Measurements from ENCODE around the gene DMRT1. TPM values are rescaled to one million over a fixed set of nuclear protein-coding genes. Genes with fewer than 3 reads are reported as not detected.
A peak's percentile ranks its signal among the peaks of the same experiment; 100 is the strongest.

DMRT1 gene
- total RNA-seq, 1 donor from 2014 or later = not detected

DNA sequence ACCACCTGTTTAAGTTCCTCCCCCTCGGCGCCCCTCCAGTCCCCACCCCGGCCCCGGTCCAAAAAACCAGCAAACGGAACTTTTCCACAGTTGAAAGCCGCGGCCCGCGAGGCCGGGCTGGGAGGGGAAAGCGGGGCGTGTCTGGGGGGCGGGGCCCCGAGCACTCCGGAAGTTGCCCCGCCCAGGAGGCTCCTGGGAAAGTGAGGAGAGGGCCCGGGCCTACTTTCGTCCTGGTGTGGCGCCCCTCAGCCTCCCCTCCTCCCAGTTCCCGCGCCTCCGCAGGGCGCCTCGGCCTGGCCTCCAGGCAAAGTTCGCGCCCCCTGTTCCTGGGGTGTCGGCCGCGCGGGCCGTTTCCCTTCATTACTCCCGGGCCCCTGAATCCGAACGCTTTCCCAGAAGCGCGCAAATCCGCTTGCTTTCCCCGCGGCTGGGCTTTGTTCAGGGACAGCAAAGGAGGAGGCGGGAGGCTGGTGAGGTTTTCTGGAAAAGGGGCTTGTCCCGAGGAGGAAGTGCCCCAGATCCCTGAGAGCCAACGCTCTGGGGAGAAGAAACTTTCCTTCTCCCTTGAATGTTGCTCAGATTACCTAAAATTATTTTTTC is 130.5 kb downstream of the DMRT1 start:
- H2AFZ ChIP-seq (ENCODE audit: low read depth, low read length) = no peak overlapping the region
- H3K9me3 Mint-ChIP-seq (ENCODE audit: unreplicated experiment) = peaks cover 15% of the 10 kb centered on the region

DNA sequence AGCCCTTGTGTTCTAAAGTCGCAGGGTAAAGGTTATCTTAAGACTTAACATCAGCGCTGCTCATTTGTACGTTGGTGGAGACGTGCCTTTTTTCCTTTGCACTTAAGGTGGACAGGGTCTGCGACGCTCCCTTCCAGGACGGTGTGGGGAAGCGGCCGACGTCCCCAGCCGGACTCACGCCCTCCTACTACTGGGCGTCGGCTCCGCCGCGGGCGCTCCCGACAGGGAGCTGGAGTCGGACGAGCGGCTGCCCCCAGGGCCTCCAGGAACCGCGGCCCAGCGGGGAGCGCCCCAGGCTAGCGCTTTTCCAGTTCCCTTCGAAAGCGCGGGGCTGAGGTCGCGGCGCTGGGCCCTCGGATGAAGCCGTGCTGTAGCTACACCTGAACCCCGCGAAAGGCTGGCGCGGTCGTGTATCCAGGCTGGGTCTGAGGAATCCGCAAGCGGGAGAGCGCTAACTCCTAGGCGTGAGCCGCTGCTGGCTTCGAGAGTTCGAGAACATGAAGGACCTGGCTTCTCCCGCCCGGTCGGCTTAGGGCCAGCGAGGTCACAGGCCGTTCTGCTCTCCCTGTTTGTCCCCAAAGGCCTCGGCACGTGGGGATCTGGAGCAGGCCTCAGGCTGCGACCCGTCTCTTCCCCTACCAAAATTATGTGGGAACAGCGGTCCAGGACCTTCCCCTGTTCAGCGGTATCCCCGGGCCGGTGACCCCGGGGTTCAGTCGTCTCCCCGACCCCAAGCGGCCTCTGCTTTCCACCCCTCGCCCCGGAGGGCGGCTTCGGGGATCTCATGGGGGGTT is 131.2 kb downstream of the DMRT1 start:
- peaks cover 3% of the 10 kb centered on the region for H3K9me3 ChIP-seq (ENCODE audit: insufficient read depth, low read depth, low read length)
- TF ChIP-seq CTCF (IDR thresholded peaks at IDR 0.05; ENCODE audit: insufficient read depth, low read depth, low read length) (no peak), EZH2 (IDR thresholded peaks at IDR 0.05; ENCODE audit: insufficient read depth, low read length) (no peak)
- H3K79me2 ChIP-seq (ENCODE audit: insufficient read depth, low read length) = no peaks in the 10 kb centered on the region
- FAIRE-seq = no peak
- no peaks in the 10 kb centered on the region for H4K20me1 ChIP-seq (ENCODE audit: insufficient read depth, low read length)
- H3K36me3 Mint-ChIP-seq (ENCODE audit: low read depth, unreplicated experiment) = no peaks in the 10 kb centered on the region
- H3K36me3 ChIP-seq (ENCODE audit: insufficient read depth, low read length) = no peaks in the 10 kb centered on the region
- H3K27me3 ChIP-seq (ENCODE audit: insufficient read depth, low read length) = peaks cover 86% of the 10 kb centered on the region
- peaks cover 73% of the 10 kb centered on the region for H3K27me3 Mint-ChIP-seq (ENCODE audit: low read depth, unreplicated experiment)
- no peak overlapping the region for H3K27ac Mint-ChIP-seq (ENCODE audit: unreplicated experiment)
- no peak overlapping the region for H3K9ac ChIP-seq (ENCODE audit: low read length)
- no peak overlapping the region for H3K27ac ChIP-seq (ENCODE audit: low read depth, low read length)
- no peaks in the 10 kb centered on the region for H3K4me1 ChIP-seq (ENCODE audit: insufficient read depth, low read length)
- no peak overlapping the region for H3K4me3 ChIP-seq (ENCODE audit: insufficient read depth, low read depth, low read length)
- H3K4me3 Mint-ChIP-seq (ENCODE audit: unreplicated experiment) = no peak overlapping the region
- DNase-seq (ENCODE audit: low read depth) = no peak
- no peak overlapping the region for H2AFZ ChIP-seq (ENCODE audit: low read depth, low read length)
- no peaks in the 10 kb centered on the region for H3K4me1 Mint-ChIP-seq (ENCODE audit: low read depth, unreplicated experiment)
- H3K9me3 Mint-ChIP-seq (ENCODE audit: unreplicated experiment) = peaks cover 15% of the 10 kb centered on the region
- peak overlapping the region; percentile 44 for H3K4me2 ChIP-seq (ENCODE audit: low read length)

More for the DNA sequence above, 130.5 kb downstream of the DMRT1 start:
- DNase-seq (ENCODE audit: low read depth) (no peak), FAIRE-seq (no peak)
- Histone ChIP-seq H3K79me2 (ENCODE audit: insufficient read depth, low read length) (no peaks in the 10 kb centered on the region), H3K4me3 (ENCODE audit: insufficient read depth, low read depth, low read length) (no peak overlapping the region), H3K4me1 (ENCODE audit: insufficient read depth, low read length) (no peaks in the 10 kb centered on the region), H3K9me3 (ENCODE audit: insufficient read depth, low read depth, low read length) (peaks cover 3% of the 10 kb centered on the region), H3K27me3 (ENCODE audit: insufficient read depth, low read length) (peaks cover 87% of the 10 kb centered on the region), H3K36me3 (ENCODE audit: insufficient read depth, low read length) (no peaks in the 10 kb centered on the region), H3K9ac (ENCODE audit: low read length) (no peak overlapping the region), H4K20me1 (ENCODE audit: insufficient read depth, low read length) (no peaks in the 10 kb centered on the region), H3K4me2 (ENCODE audit: low read length) (peak overlapping the region; percentile 44), H3K27ac (ENCODE audit: low read depth, low read length) (no peak overlapping the region)
- H3K36me3 Mint-ChIP-seq (ENCODE audit: low read depth, unreplicated experiment) = no peaks in the 10 kb centered on the region
- TF ChIP-seq EZH2 (IDR thresholded peaks at IDR 0.05; ENCODE audit: insufficient read depth, low read length) = no peak
- no peak for TF ChIP-seq CTCF (IDR thresholded peaks at IDR 0.05; ENCODE audit: insufficient read depth, low read depth, low read length)
- peaks cover 76% of the 10 kb centered on the region for H3K27me3 Mint-ChIP-seq (ENCODE audit: low read depth, unreplicated experiment)
- H3K4me1 Mint-ChIP-seq (ENCODE audit: low read depth, unreplicated experiment) = no peaks in the 10 kb centered on the region
- H3K27ac Mint-ChIP-seq (ENCODE audit: unreplicated experiment) = no peak overlapping the region
- no peak overlapping the region for H3K4me3 Mint-ChIP-seq (ENCODE audit: unreplicated experiment)
